Mammary epithelial cell (primary cell): ENCODE results near the gene ZNF627.

Source experiments
- CTCF ChIP-seq, 2 donors: IDR thresholded peaks in 1 of 2; conservative IDR thresholded peaks in 1 of 2; 2 replicates each; pipeline ENCODE4 v1.5.1; 2011 to 2012; ENCODE audit warnings: inconsistent platforms in 2 of 2, low read length in 2 of 2, mild to moderate bottlenecking in 2 of 2, control low read depth in 1 of 2, low read depth in 1 of 2; ENCODE audit not compliant: insufficient read depth in 1 of 2; ENCODE audit errors: extremely low read depth in 1 of 2
- EZH2 ChIP-seq: IDR thresholded peaks from 2 replicates; pipeline ENCODE4 v1.6.1; 2012; ENCODE audit warnings: low read length, inconsistent platforms, borderline replicate concordance

- TF ChIP-seq CTCF (conservative IDR thresholded peaks at IDR 0.05 in 1 of 2, IDR thresholded peaks at IDR 0.05 in 1 of 2; ENCODE audit: extremely low read depth in 1 of 2, insufficient read depth in 1 of 2, low read depth in 1 of 2, low read length in 2 of 2) (no peak), EZH2 (no peak)
These were observed 35.9 kb downstream of the ZNF627 start for GRCh38 chr19:11633223-11633622.
